PFSK-1 (cell line): Measurements from ENCODE around the gene SPINK5.

Experiments
- FOXP2 ChIP-seq: optimal IDR thresholded peaks from 2 replicates; pipeline ENCODE3; 2011; ENCODE audit warnings: borderline replicate concordance, control low read depth, inconsistent platforms; ENCODE audit not compliant: insufficient read depth; ENCODE audit errors: extremely low read length, extremely low read depth
- POLR2AphosphoS5 ChIP-seq: IDR thresholded peaks from 2 replicates; pipeline ENCODE4 v1.6.1; 2012; ENCODE audit warnings: low read depth, mild to moderate bottlenecking, control low read depth, low read length, moderate library complexity
- REST ChIP-seq, 2 experiments: IDR thresholded peaks; 2 replicates each; pipeline versions ENCODE4 v1.6.1 to v1.8.0; 2011 to 2012; ENCODE audit warnings: low read depth in 2 of 2, low read length in 2 of 2, control low read depth in 1 of 2, inconsistent platforms in 1 of 2, mild to moderate bottlenecking in 1 of 2, moderate library complexity in 1 of 2; ENCODE audit not compliant: insufficient read depth in 1 of 2
- SIN3A ChIP-seq: IDR thresholded peaks from 2 replicates; pipeline ENCODE4 v1.6.1; 2012; ENCODE audit warnings: mild to moderate bottlenecking, low read length, moderate library complexity, borderline replicate concordance; ENCODE audit not compliant: insufficient read depth
- TAF1 ChIP-seq: IDR thresholded peaks from 2 replicates; pipeline ENCODE4 v1.6.1; 2012; ENCODE audit warnings: low read length, control low read depth, borderline replicate concordance; ENCODE audit not compliant: insufficient read depth

- TF ChIP-seq POLR2AphosphoS5 (no peak), TAF1 (no peak), FOXP2 (no peak), SIN3A (no peak), REST (IDR thresholded peaks at IDR 0.05; ENCODE audit: insufficient read depth in 1 of 2, low read depth in 2 of 2, low read length in 2 of 2) (no peak)
These were observed 49.5 kb upstream of the SPINK5 start for GRCh38 chr5:148014276-148014675.
